SU-DHL-6 (cell line): Measurements from ENCODE around the gene SAA2.

Experiments used
- EZH2phosphoT487 ChIP-seq: fragments of 200-600 bp; sonication (generic), shearing (Covaris generic); conservative IDR thresholded peaks from 2 replicates; pipeline ENCODE4 v1.6.1; 2018; ENCODE audit warnings: mild to moderate bottlenecking, antibody characterized with exemption, low read length, moderate library complexity, mixed read lengths
- TF ChIP-seq, protein P1 (sequence below): fragments of 200-600 bp; sonication (generic); IDR thresholded peaks from one replicate; pipeline ENCODE4 v1.5.1; 2017; ENCODE audit warnings: antibody characterized with exemption, mild to moderate bottlenecking, low read length, moderate library complexity; ENCODE audit not compliant: insufficient read depth, poor library complexity, severe bottlenecking

- TF ChIP-seq EZH2phosphoT487: no peak
- TF ChIP-seq, protein P1, sequence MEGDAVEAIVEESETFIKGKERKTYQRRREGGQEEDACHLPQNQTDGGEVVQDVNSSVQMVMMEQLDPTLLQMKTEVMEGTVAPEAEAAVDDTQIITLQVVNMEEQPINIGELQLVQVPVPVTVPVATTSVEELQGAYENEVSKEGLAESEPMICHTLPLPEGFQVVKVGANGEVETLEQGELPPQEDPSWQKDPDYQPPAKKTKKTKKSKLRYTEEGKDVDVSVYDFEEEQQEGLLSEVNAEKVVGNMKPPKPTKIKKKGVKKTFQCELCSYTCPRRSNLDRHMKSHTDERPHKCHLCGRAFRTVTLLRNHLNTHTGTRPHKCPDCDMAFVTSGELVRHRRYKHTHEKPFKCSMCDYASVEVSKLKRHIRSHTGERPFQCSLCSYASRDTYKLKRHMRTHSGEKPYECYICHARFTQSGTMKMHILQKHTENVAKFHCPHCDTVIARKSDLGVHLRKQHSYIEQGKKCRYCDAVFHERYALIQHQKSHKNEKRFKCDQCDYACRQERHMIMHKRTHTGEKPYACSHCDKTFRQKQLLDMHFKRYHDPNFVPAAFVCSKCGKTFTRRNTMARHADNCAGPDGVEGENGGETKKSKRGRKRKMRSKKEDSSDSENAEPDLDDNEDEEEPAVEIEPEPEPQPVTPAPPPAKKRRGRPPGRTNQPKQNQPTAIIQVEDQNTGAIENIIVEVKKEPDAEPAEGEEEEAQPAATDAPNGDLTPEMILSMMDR: no peak
These were observed 4.8 kb upstream of the SAA2 start for GRCh38 chr11:18253233-18253632.
